Liver (tissue), 9 donors: ENCODE measurements around the gene DTYMK. TPM values are rescaled to one million over a fixed set of nuclear protein-coding genes. Genes with fewer than 3 reads are reported as not detected.

Source experiments
- DNase-seq: peaks from one replicate; pipeline ENCODE4 v3.0.0-alpha.2; 2017; ENCODE audit warnings: low spot score
- H3K27ac ChIP-seq, 2 donors: one replicate each; pipeline ENCODE4 v1.7.0; 2013; ENCODE audit warnings: inconsistent platforms in 2 of 2, low read length in 2 of 2, control low read depth in 1 of 2, low read depth in 1 of 2, mild to moderate bottlenecking in 1 of 2
- H3K27me3 ChIP-seq, 4 donors: one replicate each; pipeline versions ENCODE4 v1.6.1 to v1.7.0; 2013; ENCODE audit warnings: low read length in 3 of 4, inconsistent platforms in 1 of 4, mild to moderate bottlenecking in 1 of 4, moderate library complexity in 1 of 4; ENCODE audit not compliant: control insufficient read depth in 4 of 4, insufficient read depth in 4 of 4
- H3K36me3 ChIP-seq, 4 donors: one replicate each; pipeline versions ENCODE4 v1.6.1 to v1.7.0; 2013; ENCODE audit warnings: low read length in 3 of 4, mild to moderate bottlenecking in 3 of 4, low read depth in 1 of 4, moderate library complexity in 1 of 4; ENCODE audit not compliant: control insufficient read depth in 4 of 4, insufficient read depth in 3 of 4
- H3K4me1 ChIP-seq, 4 donors: one replicate each; pipeline versions ENCODE4 v1.6.1 to v1.7.0; 2013; ENCODE audit warnings: low read length in 3 of 4, mild to moderate bottlenecking in 3 of 4, moderate library complexity in 1 of 4; ENCODE audit not compliant: control insufficient read depth in 4 of 4, insufficient read depth in 4 of 4
- H3K4me3 ChIP-seq, 3 donors: one replicate each; pipeline versions ENCODE4 v1.6.1 to v1.7.0; 2013; ENCODE audit warnings: low read length in 3 of 3, control low read depth in 1 of 3, low read depth in 1 of 3, mild to moderate bottlenecking in 1 of 3
- H3K9ac ChIP-seq, 2 donors: one replicate each; pipeline ENCODE4 v1.7.0; 2013; ENCODE audit warnings: low read length in 2 of 2, mild to moderate bottlenecking in 2 of 2, moderate library complexity in 2 of 2, control low read depth in 1 of 2, low read depth in 1 of 2
- H3K9me3 ChIP-seq, 4 donors: one replicate each; pipeline versions ENCODE4 v1.6.1 to v1.7.0; 2013; ENCODE audit warnings: low read length in 3 of 4; ENCODE audit not compliant: control insufficient read depth in 4 of 4
- EGR1 ChIP-seq, 2 donors: IDR thresholded peaks; 2 replicates each; pipeline ENCODE4 v1.6.1; 2016 to 2018; ENCODE audit warnings: antibody characterized with exemption in 2 of 2, low read depth in 2 of 2
- FOXA1 ChIP-seq: IDR thresholded peaks from 2 replicates; pipeline ENCODE4 v1.6.1; 2016; ENCODE audit warnings: antibody characterized with exemption
- FOXA2 ChIP-seq: IDR thresholded peaks from 2 replicates; pipeline ENCODE4 v1.6.1; 2016; ENCODE audit warnings: antibody characterized with exemption
- GABPA ChIP-seq, 2 donors: IDR thresholded peaks in 1 of 2; conservative IDR thresholded peaks in 1 of 2; 2 replicates each; pipeline ENCODE4 v1.6.1; 2016; ENCODE audit warnings: antibody characterized with exemption in 2 of 2, mild to moderate bottlenecking in 1 of 2, moderate library complexity in 1 of 2
- HNF4A ChIP-seq, 2 donors: conservative IDR thresholded peaks; 2 replicates each; pipeline ENCODE4 v1.6.1; 2016; ENCODE audit warnings: antibody characterized with exemption in 2 of 2, mild to moderate bottlenecking in 2 of 2
- HNF4G ChIP-seq: IDR thresholded peaks from 2 replicates; pipeline ENCODE4 v1.6.1; 2016; ENCODE audit warnings: antibody characterized with exemption
- JUND ChIP-seq, 2 donors: IDR thresholded peaks; 2 replicates each; pipeline ENCODE4 v1.6.1; 2016; ENCODE audit warnings: antibody characterized with exemption in 2 of 2
- NR2F2 ChIP-seq: IDR thresholded peaks from 2 replicates; pipeline ENCODE4 v1.6.1; 2016; ENCODE audit warnings: antibody characterized with exemption
- RXRA ChIP-seq, 2 donors: IDR thresholded peaks; 2 replicates each; pipeline ENCODE4 v1.6.1; 2017 to 2018; ENCODE audit warnings: antibody characterized with exemption in 2 of 2, mild to moderate bottlenecking in 1 of 2
- SP1 ChIP-seq: IDR thresholded peaks from 2 replicates; pipeline ENCODE4 v1.6.1; 2018; ENCODE audit warnings: antibody characterized with exemption, mild to moderate bottlenecking
- TAF1 ChIP-seq: conservative IDR thresholded peaks from 2 replicates; pipeline ENCODE4 v1.6.1; 2016; ENCODE audit warnings: antibody characterized with exemption, mild to moderate bottlenecking
- YY1 ChIP-seq: IDR thresholded peaks from 2 replicates; pipeline ENCODE4 v1.6.1; 2016; ENCODE audit warnings: antibody characterized with exemption, mild to moderate bottlenecking
- WGBS: extraction: QIAGEN DNeasy Blood & Tissue Kit; methylation state at CpG from one replicate; pipeline ENCODE4 v1.1.7; 2013; 5-methylcytosine and 5-hydroxymethylcytosine counted together
- polyA plus RNA-seq, 2 donors: library from polyadenylated mRNA; stranded (reverse) in 1 of 2; unstranded in 1 of 2; fragments of 200-250 nt in 1 of 2; fragments of >200 nt in 1 of 2; fragmentation: Nextera tagmentation in 1 of 2; extraction: Ambion mirVana in 1 of 2; gene quantifications; one replicate each; pipeline versions ENCODE4 v1.2.1 to v1.2.3, GENCODE V29; 2013 to 2015
- total RNA-seq, 2 donors: library from RNA; depleted of rRNA; stranded (reverse); fragments of >200 nt; gene quantifications; one replicate each; pipeline ENCODE4 v1.2.3, GENCODE V29; 2014
- TF ChIP-seq, protein P1 (sequence below): IDR thresholded peaks from 2 replicates; pipeline ENCODE4 v1.6.1; 2016; ENCODE audit warnings: antibody characterized with exemption
- TF ChIP-seq, protein P2 (sequence below): IDR thresholded peaks from 2 replicates; pipeline ENCODE4 v1.6.1; 2016; ENCODE audit warnings: antibody characterized with exemption, mild to moderate bottlenecking
- TF ChIP-seq, protein P3 (sequence below): fragments of 150-350 bp; IDR thresholded peaks from 2 replicates; pipeline ENCODE4 v1.5.1; 2017; ENCODE audit warnings: improper control_type of control experiment, low read depth, low read length; ENCODE audit not compliant: missing input control
- TF ChIP-seq, protein P4 (sequence below): IDR thresholded peaks from 2 replicates; pipeline ENCODE4 v1.6.1; 2016; ENCODE audit warnings: antibody characterized with exemption
- donor health status: healthy.
- donor health status: healthy.
- donor health status: healthy.
- donor health status: healthy.
- donor health status: healthy.

DTYMK gene
- total and polyA plus RNA-seq, 4 donors, result 5.5 to 17.7 (median 14.5) TPM

DNA sequence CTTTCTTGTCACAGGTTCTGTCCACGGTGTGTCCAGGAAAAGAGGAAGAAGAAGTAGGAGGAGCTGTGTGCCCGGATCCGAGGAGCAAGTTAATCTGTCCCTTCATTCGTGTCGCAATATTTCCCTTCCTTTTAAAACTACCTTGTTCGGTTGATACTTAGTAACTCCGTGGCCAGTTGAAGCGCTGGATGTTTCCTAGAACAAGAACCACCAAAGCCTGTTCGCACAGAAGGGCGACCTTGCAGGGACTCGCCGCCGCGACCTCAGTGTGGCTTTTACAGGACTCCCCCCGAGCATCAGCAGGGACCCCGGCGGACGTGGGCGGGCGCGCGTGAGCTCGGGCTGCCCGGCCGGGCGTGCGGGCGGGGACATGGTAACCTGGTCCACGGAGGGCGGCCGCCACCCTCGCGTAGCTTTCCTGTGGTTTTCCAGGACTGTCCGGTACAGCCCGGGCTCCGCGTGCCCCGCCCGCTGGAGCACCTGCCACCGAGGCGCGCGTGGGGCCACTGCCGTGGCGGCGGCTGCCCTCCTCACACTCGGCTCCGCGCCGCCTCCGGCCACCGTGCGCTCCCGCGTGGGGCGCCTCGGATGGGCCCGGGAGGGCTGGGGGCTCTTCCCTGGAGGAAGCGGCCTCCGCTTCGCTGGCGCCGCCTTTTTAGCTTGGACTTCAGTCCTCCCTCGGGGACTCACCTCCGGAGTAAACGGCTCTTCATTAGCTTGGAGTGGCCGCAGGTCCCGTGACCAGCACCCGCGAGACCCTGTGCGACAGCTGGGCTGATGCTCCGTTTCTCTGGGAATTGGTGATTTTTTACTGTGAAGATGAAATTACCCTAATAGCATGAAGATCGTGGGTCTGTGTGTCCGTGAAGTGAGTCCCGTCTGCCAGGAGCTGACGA lies 38.6 kb upstream of the DTYMK start:
- no peaks in the 10 kb centered on the region for H3K4me1 ChIP-seq
- H3K36me3 ChIP-seq, result peaks cover 6 to 38% (median 13%) of the 10 kb centered on the region in 4 donors
- WGBS, result 97% methylated on average over 76 of the region's 76 CpGs
- no peak overlapping the region for H3K27ac ChIP-seq
- H3K9me3 ChIP-seq, result peaks cover 2 to 10% (median 4%) of the 10 kb centered on the region in 4 donors
- TF ChIP-seq HNF4A (conservative IDR thresholded peaks at IDR 0.05) (no peak), FOXA1 (no peak), HNF4G (no peak), SP1 (no peak), TAF1 (no peak), GABPA (IDR thresholded peaks at IDR 0.05 in 1 of 2, conservative IDR thresholded peaks at IDR 0.05 in 1 of 2) (no peak), EGR1 (IDR thresholded peaks at IDR 0.05; ENCODE audit: low read depth in 2 of 2) (no peak), JUND (IDR thresholded peaks at IDR 0.05) (no peak), YY1 (no peak), NR2F2 (no peak), RXRA (IDR thresholded peaks at IDR 0.05) (no peak), FOXA2 (no peak)
- TF ChIP-seq, protein P1, sequence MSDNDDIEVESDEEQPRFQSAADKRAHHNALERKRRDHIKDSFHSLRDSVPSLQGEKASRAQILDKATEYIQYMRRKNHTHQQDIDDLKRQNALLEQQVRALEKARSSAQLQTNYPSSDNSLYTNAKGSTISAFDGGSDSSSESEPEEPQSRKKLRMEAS, result no peak
- TF ChIP-seq, protein P2, sequence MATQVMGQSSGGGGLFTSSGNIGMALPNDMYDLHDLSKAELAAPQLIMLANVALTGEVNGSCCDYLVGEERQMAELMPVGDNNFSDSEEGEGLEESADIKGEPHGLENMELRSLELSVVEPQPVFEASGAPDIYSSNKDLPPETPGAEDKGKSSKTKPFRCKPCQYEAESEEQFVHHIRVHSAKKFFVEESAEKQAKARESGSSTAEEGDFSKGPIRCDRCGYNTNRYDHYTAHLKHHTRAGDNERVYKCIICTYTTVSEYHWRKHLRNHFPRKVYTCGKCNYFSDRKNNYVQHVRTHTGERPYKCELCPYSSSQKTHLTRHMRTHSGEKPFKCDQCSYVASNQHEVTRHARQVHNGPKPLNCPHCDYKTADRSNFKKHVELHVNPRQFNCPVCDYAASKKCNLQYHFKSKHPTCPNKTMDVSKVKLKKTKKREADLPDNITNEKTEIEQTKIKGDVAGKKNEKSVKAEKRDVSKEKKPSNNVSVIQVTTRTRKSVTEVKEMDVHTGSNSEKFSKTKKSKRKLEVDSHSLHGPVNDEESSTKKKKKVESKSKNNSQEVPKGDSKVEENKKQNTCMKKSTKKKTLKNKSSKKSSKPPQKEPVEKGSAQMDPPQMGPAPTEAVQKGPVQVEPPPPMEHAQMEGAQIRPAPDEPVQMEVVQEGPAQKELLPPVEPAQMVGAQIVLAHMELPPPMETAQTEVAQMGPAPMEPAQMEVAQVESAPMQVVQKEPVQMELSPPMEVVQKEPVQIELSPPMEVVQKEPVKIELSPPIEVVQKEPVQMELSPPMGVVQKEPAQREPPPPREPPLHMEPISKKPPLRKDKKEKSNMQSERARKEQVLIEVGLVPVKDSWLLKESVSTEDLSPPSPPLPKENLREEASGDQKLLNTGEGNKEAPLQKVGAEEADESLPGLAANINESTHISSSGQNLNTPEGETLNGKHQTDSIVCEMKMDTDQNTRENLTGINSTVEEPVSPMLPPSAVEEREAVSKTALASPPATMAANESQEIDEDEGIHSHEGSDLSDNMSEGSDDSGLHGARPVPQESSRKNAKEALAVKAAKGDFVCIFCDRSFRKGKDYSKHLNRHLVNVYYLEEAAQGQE, result no peak
- TF ChIP-seq, protein P3, sequence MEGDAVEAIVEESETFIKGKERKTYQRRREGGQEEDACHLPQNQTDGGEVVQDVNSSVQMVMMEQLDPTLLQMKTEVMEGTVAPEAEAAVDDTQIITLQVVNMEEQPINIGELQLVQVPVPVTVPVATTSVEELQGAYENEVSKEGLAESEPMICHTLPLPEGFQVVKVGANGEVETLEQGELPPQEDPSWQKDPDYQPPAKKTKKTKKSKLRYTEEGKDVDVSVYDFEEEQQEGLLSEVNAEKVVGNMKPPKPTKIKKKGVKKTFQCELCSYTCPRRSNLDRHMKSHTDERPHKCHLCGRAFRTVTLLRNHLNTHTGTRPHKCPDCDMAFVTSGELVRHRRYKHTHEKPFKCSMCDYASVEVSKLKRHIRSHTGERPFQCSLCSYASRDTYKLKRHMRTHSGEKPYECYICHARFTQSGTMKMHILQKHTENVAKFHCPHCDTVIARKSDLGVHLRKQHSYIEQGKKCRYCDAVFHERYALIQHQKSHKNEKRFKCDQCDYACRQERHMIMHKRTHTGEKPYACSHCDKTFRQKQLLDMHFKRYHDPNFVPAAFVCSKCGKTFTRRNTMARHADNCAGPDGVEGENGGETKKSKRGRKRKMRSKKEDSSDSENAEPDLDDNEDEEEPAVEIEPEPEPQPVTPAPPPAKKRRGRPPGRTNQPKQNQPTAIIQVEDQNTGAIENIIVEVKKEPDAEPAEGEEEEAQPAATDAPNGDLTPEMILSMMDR, result no peak
- TF ChIP-seq, protein P4, sequence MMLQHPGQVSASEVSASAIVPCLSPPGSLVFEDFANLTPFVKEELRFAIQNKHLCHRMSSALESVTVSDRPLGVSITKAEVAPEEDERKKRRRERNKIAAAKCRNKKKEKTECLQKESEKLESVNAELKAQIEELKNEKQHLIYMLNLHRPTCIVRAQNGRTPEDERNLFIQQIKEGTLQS, result no peak
- H3K4me3 ChIP-seq, result no peak overlapping the region
- H3K9ac ChIP-seq, result no peak overlapping the region
- H3K27me3 ChIP-seq, result no peaks in the 10 kb centered on the region
- no peak for DNase-seq
